ENCODE measurements around the gene MRPL24. TPM values are rescaled to one million over a fixed set of nuclear protein-coding genes. Genes with fewer than 3 reads are reported as not detected.

MRPL24 gene
- polyA plus RNA-seq, 1 experiment: 65.5 TPM

DNA sequence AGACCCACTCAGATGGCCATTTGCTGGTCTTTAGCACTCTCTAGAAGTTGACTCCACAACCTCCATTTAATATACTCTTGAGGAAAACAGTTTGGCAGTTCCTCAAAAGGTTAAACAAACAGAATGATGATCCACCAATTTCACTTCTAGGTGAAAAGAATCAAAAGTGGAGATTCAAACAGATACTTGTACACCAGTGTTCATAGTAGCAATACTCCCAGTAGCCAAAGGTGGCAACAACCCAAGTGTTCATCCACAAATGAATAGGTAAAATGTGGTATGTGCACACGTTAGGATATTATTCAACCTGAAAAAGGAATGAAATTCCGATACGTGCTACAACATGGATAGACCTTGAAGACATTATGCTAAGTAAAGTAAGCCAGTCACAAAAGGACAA, 32.7 kb upstream of the MRPL24 start:
- ChIA-PET POLR2A (no interaction called here), CTCF (no interaction called here)
- TF ChIP-seq, protein P1, sequence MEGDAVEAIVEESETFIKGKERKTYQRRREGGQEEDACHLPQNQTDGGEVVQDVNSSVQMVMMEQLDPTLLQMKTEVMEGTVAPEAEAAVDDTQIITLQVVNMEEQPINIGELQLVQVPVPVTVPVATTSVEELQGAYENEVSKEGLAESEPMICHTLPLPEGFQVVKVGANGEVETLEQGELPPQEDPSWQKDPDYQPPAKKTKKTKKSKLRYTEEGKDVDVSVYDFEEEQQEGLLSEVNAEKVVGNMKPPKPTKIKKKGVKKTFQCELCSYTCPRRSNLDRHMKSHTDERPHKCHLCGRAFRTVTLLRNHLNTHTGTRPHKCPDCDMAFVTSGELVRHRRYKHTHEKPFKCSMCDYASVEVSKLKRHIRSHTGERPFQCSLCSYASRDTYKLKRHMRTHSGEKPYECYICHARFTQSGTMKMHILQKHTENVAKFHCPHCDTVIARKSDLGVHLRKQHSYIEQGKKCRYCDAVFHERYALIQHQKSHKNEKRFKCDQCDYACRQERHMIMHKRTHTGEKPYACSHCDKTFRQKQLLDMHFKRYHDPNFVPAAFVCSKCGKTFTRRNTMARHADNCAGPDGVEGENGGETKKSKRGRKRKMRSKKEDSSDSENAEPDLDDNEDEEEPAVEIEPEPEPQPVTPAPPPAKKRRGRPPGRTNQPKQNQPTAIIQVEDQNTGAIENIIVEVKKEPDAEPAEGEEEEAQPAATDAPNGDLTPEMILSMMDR (IDR thresholded peaks at IDR 0.05; ENCODE audit: low read depth, low read length): 0 out of 2 replicates have a peak, but pooled peaks have one; percentile 7
- H3K27me3 ChIP-seq (ENCODE audit: control insufficient read depth, insufficient read depth, low read length): no peaks in the 10 kb centered on the region
- no peak overlapping the region for H3K27ac ChIP-seq (ENCODE audit: low read depth, low read length)
- H3K9me3 ChIP-seq (ENCODE audit: control insufficient read depth, insufficient read depth, low read length): no peaks in the 10 kb centered on the region
- H3K4me3 ChIP-seq (ENCODE audit: low read depth, low read length): no peak overlapping the region
- DNase-seq (ENCODE audit: low read depth, low spot score): no peak

DNA sequence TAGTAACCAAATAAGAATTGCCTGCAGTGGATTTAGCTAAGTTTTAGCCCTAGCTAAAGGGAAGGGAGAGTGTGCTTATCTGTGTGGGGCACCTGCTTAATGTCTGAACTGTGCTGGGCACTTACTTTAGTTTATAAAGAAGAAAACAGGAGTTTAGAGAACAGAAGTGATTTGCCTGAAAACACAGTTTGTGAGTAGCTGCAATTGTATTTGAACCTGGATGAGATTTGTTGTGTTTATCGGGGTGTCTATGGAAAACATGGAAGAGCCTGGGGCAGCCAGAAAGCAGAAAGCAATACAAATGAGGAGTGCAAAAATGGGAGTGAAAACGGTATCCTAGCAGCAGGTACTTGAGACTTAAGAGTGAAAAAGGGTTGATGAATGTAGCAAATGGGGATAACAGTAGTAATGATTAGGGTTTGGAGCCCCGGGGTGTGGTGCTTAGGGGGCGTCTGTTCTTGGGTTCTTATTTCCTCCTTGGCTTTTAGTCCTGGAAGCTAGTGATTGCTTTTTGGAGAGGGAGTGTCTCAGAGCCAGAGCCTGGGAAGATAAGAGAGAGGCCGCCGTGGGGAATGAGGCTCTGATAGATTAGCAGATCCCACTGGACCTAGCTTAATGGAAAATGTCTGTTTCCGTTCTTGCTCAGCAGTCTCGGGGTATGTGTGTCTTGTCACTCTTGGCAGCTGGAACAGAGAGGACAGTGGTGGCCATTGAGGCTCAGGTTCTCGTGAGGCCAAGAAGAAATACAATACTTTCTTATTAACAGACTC, 32.0 kb upstream of the MRPL24 start:
- ChIA-PET CTCF (interaction anchor here (0.8 to 1.4 kb wide), 4 partner anchors 9 to 83 kb away, joined by 3 to 4 read pairs (median 3); no protein-coding TSS in a partner anchor), POLR2A (no interaction called here)
- Histone ChIP-seq H3K27me3 (ENCODE audit: control insufficient read depth, insufficient read depth, low read length) (no peaks in the 10 kb centered on the region), H3K9me3 (ENCODE audit: control insufficient read depth, insufficient read depth, low read length) (peaks cover 1% of the 10 kb centered on the region; the same call in 1 of the 2 replicates), H3K27ac (ENCODE audit: low read depth, low read length) (no peak overlapping the region), H3K4me3 (ENCODE audit: low read depth, low read length) (no peak overlapping the region)
- TF ChIP-seq, protein P1 (IDR thresholded peaks at IDR 0.05; ENCODE audit: low read depth, low read length): no peak
- DNase-seq (ENCODE audit: low read depth, low spot score): no peak

DNA sequence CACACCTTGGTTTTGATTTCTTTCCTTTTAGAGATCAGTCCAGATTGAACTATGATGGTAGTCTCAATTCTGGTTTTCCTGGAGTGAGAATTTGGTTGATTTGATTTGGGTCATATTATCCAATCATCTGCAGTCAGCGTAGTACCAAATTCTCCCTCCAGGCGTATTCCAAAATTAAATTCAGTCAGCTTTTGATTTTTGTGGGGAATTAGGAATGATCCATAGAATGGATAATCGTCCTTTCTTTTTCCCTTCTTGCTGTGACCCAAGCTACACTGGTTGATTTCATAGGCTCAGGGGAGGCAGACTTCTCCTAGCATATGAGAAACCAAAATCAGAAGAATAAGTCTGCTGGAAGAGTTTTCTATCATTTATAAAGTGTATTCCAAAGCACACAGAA, 31.3 kb upstream of the MRPL24 start:
- H3K4me3 ChIP-seq (ENCODE audit: low read depth, low read length): no peak overlapping the region
- CTCF ChIA-PET: interaction anchor here (1.0 to 3.8 kb wide), 4 partner anchors 10 to 82 kb away, joined by 3 to 18 read pairs (median 4); no protein-coding TSS in a partner anchor
- no peak for DNase-seq (ENCODE audit: low read depth, low spot score)
- H3K9me3 ChIP-seq (ENCODE audit: control insufficient read depth, insufficient read depth, low read length): peaks cover 6% of the 10 kb centered on the region; the same call in 1 of the 2 replicates
- TF ChIP-seq, protein P1 (IDR thresholded peaks at IDR 0.05; ENCODE audit: low read depth, low read length): peak; percentile 21; the same call in 1 of the 2 replicates
- POLR2A ChIA-PET: no interaction called here
- no peak overlapping the region for H3K27ac ChIP-seq (ENCODE audit: low read depth, low read length)
- no peaks in the 10 kb centered on the region for H3K27me3 ChIP-seq (ENCODE audit: control insufficient read depth, insufficient read depth, low read length)

DNA sequence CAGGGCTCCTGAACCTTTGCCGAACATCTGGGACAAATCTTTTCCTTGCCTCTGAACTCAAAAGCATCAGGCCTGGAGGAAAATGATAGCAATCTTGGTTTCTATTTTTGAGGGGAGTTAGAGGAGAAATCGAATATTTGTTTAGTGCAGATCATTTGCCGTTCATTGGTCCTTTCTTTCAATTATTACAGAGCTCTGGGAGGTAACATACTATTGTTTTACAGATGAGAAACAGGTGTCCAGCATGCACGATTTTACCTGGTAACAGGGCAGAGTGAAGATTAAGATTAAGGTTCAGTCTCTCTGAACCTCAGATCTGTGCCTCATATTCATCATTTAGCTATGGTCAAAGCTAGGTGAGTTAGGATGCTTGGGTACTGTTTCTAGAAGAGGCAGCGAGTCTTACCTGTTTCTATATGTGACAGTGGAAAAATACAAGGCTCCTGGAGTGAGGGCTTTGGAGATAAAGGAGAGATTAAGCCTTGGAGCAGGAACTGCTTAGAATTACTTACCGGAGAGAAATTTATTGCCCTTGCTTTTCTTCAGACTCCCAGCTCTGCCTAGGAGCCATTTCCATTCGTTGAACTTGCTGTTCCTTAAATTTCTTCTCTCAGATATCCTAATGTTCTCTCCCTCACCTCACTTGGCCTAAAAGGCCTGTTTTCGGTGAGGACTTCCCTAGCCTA, 27.9 kb upstream of the MRPL24 start:
- no peak for DNase-seq (ENCODE audit: low read depth, low spot score)
- Histone ChIP-seq H3K9me3 (ENCODE audit: control insufficient read depth, insufficient read depth, low read length) (peaks cover 6% of the 10 kb centered on the region; the same call in 1 of the 2 replicates), H3K27me3 (ENCODE audit: control insufficient read depth, insufficient read depth, low read length) (no peaks in the 10 kb centered on the region), H3K4me3 (ENCODE audit: low read depth, low read length) (peak overlapping the region; percentile 95), H3K27ac (ENCODE audit: low read depth, low read length) (no peak overlapping the region)
- ChIA-PET CTCF (interaction anchor here (0.9 to 3.8 kb wide), 2 partner anchors 43 to 109 kb away, joined by 3 to 18 read pairs; no protein-coding TSS in a partner anchor), POLR2A (interaction anchor here (1.0 to 1.4 kb wide), 4 partner anchors 13 to 79 kb away, joined by 3 to 6 read pairs (median 4); partner anchors contain the start of gene MRPL24)
- TF ChIP-seq, protein P1 (IDR thresholded peaks at IDR 0.05; ENCODE audit: low read depth, low read length): no peak

Data from AG04450 (cell line).